RWPE2 (cell line): ENCODE results near the gene SAT1.
A peak's percentile ranks its signal among the peaks of the same experiment; 100 is the strongest.
"Not testable (repeated sequence)": the region's sequence is repeated elsewhere in the genome, so short reads cannot be mapped to it uniquely, and the experiment has no call there.

Experiments used
- ATAC-seq: fragments of 200-7000 bp; cut with Tn5 transposase; 3 replicates; pipeline ENCODE4 v1.9.1; 2021; ENCODE audit warnings: low read depth
- DNase-seq: peaks from one replicate; pipeline ENCODE4 v3.0.0-alpha.2; 2020; ENCODE audit warnings: low spot score
- H3K27ac ChIP-seq: fragments of 450-650 bp; 2 replicates; pipeline ENCODE4 v1.5.1; 2017; ENCODE audit warnings: mild to moderate bottlenecking; ENCODE audit not compliant: poor library complexity, severe bottlenecking
- H3K27me3 ChIP-seq: fragments of 250-450 bp; sonication (Bioruptor Pico); 2 replicates; pipeline ENCODE4 v1.5.1; 2021; ENCODE audit warnings: mild to moderate bottlenecking, moderate library complexity; ENCODE audit not compliant: insufficient read depth, poor library complexity, severe bottlenecking
- H3K36me3 ChIP-seq: fragments of 250-450 bp; sonication (Bioruptor Pico); 2 replicates; pipeline ENCODE4 v1.5.1; 2020; ENCODE audit warnings: low read depth, mild to moderate bottlenecking, moderate library complexity
- H3K4me1 ChIP-seq: fragments of 250-450 bp; sonication (Bioruptor Pico); 2 replicates; pipeline ENCODE4 v1.5.1; 2021; ENCODE audit warnings: mild to moderate bottlenecking, moderate library complexity; ENCODE audit not compliant: insufficient read depth, poor library complexity, severe bottlenecking
- H3K4me3 ChIP-seq: fragments of 250-450 bp; sonication (Bioruptor Pico); 2 replicates; pipeline ENCODE4 v1.5.1; 2021; ENCODE audit warnings: mild to moderate bottlenecking, moderate library complexity; ENCODE audit not compliant: severe bottlenecking
- H3K9me3 ChIP-seq: fragments of 250-450 bp; sonication (Bioruptor Pico); 2 replicates; pipeline ENCODE4 v1.5.1; 2021; ENCODE audit warnings: mild to moderate bottlenecking, moderate library complexity; ENCODE audit not compliant: severe bottlenecking
- CTCF ChIP-seq: fragments of 450-650 bp; IDR thresholded peaks from one replicate; pipeline ENCODE4 v1.5.1; 2017; ENCODE audit warnings: mild to moderate bottlenecking, moderate library complexity; ENCODE audit not compliant: poor library complexity, severe bottlenecking

SAT1 gene

GRCh38 chrX:23742697-23743622 lies 40.0 kb upstream of the SAT1 start, which contains the start of gene ACOT9:
Gene ACOT9 (minus strand): TSS chrX:23743276. CDS start chrX:23743144, 132 bp downstream.
- peak within 1 kb of the TSS; percentile 78 for H3K4me3 ChIP-seq
- H3K27ac ChIP-seq: peak within 1 kb of the TSS; percentile 94
- H3K4me1 ChIP-seq: no peaks in the 10 kb centered on the region
- H3K36me3 ChIP-seq: 0 out of 2 replicates have a peak, but pooled peaks cover 3% of the 10 kb centered on the region
- ATAC-seq (peak; percentile 95), DNase-seq (peak; percentile 92)
- no peaks in the 10 kb centered on the region for H3K27me3 ChIP-seq
- no peaks in the 10 kb centered on the region for H3K9me3 ChIP-seq
- no peak for TF ChIP-seq CTCF

GRCh38 chrX:23743623-23743971 lies 39.4 kb upstream of the SAT1 start:
- H3K36me3 ChIP-seq, DNase-seq, H3K9me3 ChIP-seq, H3K27me3 ChIP-seq, H3K4me1 ChIP-seq, ATAC-seq: not testable (repeated sequence)
- Histone ChIP-seq H3K27ac (peak overlapping the region; percentile 94), H3K4me3 (peak overlapping the region; percentile 78)

GRCh38 chrX:23745786-23746185 lies 37.2 kb upstream of the SAT1 start:
- H3K27me3 ChIP-seq: no peaks in the 10 kb centered on the region
- no peaks in the 10 kb centered on the region for H3K36me3 ChIP-seq
- no peak for TF ChIP-seq CTCF
- no peak overlapping the region for H3K27ac ChIP-seq
- no peak overlapping the region for H3K4me3 ChIP-seq
- DNase-seq (no peak), ATAC-seq (no peak)
- H3K9me3 ChIP-seq: no peaks in the 10 kb centered on the region
- H3K4me1 ChIP-seq: no peaks in the 10 kb centered on the region

- Histone ChIP-seq H3K27ac (no peak overlapping the region), H3K9me3 (no peaks in the 10 kb centered on the region), H3K27me3 (no peaks in the 10 kb centered on the region), H3K4me3 (no peak overlapping the region), H3K36me3 (no peaks in the 10 kb centered on the region), H3K4me1 (no peaks in the 10 kb centered on the region)
- DNase-seq (no peak), ATAC-seq (no peak)
- no peak for TF ChIP-seq CTCF
Observed at GRCh38 chrX:23749129-23749528, 33.8 kb upstream of the SAT1 start.

- DNase-seq (no peak), ATAC-seq (no peak)
- Histone ChIP-seq H3K27ac (no peak overlapping the region), H3K4me3 (no peak overlapping the region), H3K4me1 (no peaks in the 10 kb centered on the region), H3K27me3 (no peaks in the 10 kb centered on the region), H3K36me3 (no peaks in the 10 kb centered on the region), H3K9me3 (no peaks in the 10 kb centered on the region)
- TF ChIP-seq CTCF: no peak
Observed at GRCh38 chrX:23749576-23749975, 33.4 kb upstream of the SAT1 start.
